Endothelial cell of umbilical vein (primary cell): ENCODE data around the gene STAT4. TPM values are rescaled to one million over a fixed set of nuclear protein-coding genes. Genes with fewer than 3 reads are reported as not detected.

Experiments
- BruUV-seq: library from RNA; stranded (reverse); fragments of 400-500 nt; replicated peaks from 2 replicates; lab custom pipeline; 2021; lab: Mats Ljungman, UMichigan
- CTCF ChIA-PET: fragments of 300-600, 350-600 bp; sonication (Branson Sonifier 250); formaldehyde crosslinking; loops from one replicate; lab custom pipeline; 2021; ENCODE audit warnings: antibody characterized with exemption, inconsistent platforms; lab: Charles Lee
- POLR2A ChIA-PET: fragments of 300-600, 350-600 bp; sonication (Branson Sonifier 250); formaldehyde crosslinking; loops from one replicate; lab custom pipeline; 2021; ENCODE audit warnings: antibody characterized with exemption, inconsistent platforms; lab: Charles Lee
- DNase-seq: peaks from one replicate; pipeline ENCODE4 v3.0.0-alpha.2; 2011; ENCODE audit warnings: low read depth, low spot score
- FAIRE-seq: peaks from 2 replicates; lab custom pipeline; 2011; peaks lifted over from hg19 to GRCh38; lab: Jason Lieb, UNC
- H2AFZ ChIP-seq: 2 replicates; pipeline ENCODE4 v1.6.0; 2012; ENCODE audit warnings: low read depth, low read length, control low read depth, inconsistent platforms
- H3K27ac ChIP-seq: 2 replicates; pipeline ENCODE4 v1.5.1; 2011; ENCODE audit warnings: low read depth, mild to moderate bottlenecking, control low read depth, low read length, moderate library complexity; ENCODE audit not compliant: insufficient read depth
- H3K27me3 ChIP-seq, 2 experiments: 2 replicates each; pipeline versions ENCODE4 v1.6.0 to v1.6.1; 2011; ENCODE audit warnings: low read length in 2 of 2, mixed read lengths in 1 of 2; ENCODE audit not compliant: control insufficient read depth in 2 of 2, insufficient read depth in 2 of 2
- H3K36me3 ChIP-seq, 2 experiments: 2 replicates in 1 of 2; 3 replicates in 1 of 2; pipeline ENCODE4 v1.5.1; 2011; ENCODE audit warnings: low read length in 2 of 2, mild to moderate bottlenecking in 1 of 2, moderate library complexity in 1 of 2; ENCODE audit not compliant: control insufficient read depth in 2 of 2, insufficient read depth in 2 of 2; ENCODE audit errors: extremely low read depth in 1 of 2
- H3K4me1 ChIP-seq: 3 replicates; pipeline ENCODE4 v1.5.1; 2011; ENCODE audit warnings: mild to moderate bottlenecking, low read length; ENCODE audit not compliant: control insufficient read depth, insufficient read depth; ENCODE audit errors: extremely low read depth
- H3K4me2 ChIP-seq: 2 replicates; pipeline ENCODE4 v1.6.1; 2011; ENCODE audit warnings: low read length, control low read depth, mixed read lengths; ENCODE audit not compliant: insufficient read depth
- H3K4me3 ChIP-seq, 3 experiments: fragments of 200-600 bp in 1 of 3; sonication (generic), shearing (Covaris generic) in 1 of 3; replicated peaks in 1 of 3; 2 replicates each; pipeline ENCODE4 v1.5.1; 2011 to 2016; ENCODE audit warnings: control low read depth in 3 of 3, low read length in 3 of 3, mild to moderate bottlenecking in 2 of 3, inconsistent platforms in 1 of 3, low read depth in 1 of 3, moderate library complexity in 1 of 3; ENCODE audit not compliant: insufficient read depth in 1 of 3
- H3K79me2 ChIP-seq: 2 replicates; pipeline ENCODE4 v1.6.0; 2012; ENCODE audit warnings: low read length, inconsistent platforms; ENCODE audit not compliant: control insufficient read depth, insufficient read depth
- H3K9ac ChIP-seq: replicated peaks from 2 replicates; pipeline ENCODE3; 2011; ENCODE audit warnings: low read length, control low read depth; ENCODE audit not compliant: insufficient read depth; ENCODE audit errors: extremely low read depth
- H3K9me1 ChIP-seq: replicated peaks from 3 replicates; pipeline ENCODE4 v1.6.0; 2011; ENCODE audit warnings: mild to moderate bottlenecking, low read length; ENCODE audit not compliant: control insufficient read depth, insufficient read depth; ENCODE audit errors: extremely low read depth
- H3K9me3 ChIP-seq: replicated peaks from 2 replicates; pipeline ENCODE4 v1.5.1; 2012; ENCODE audit warnings: low read length, inconsistent platforms; ENCODE audit not compliant: control insufficient read depth, insufficient read depth
- H4K20me1 ChIP-seq: replicated peaks from 2 replicates; pipeline ENCODE3; 2011; ENCODE audit warnings: mild to moderate bottlenecking, low read length; ENCODE audit not compliant: control insufficient read depth, insufficient read depth; ENCODE audit errors: extremely low read depth
- EZH2 ChIP-seq: IDR thresholded peaks from 2 replicates; pipeline ENCODE4 v1.6.1; 2012; ENCODE audit warnings: borderline replicate concordance, low read depth, mild to moderate bottlenecking, moderate library complexity, low read length, inconsistent platforms; ENCODE audit not compliant: severe bottlenecking
- MAX ChIP-seq: IDR thresholded peaks from 2 replicates; pipeline ENCODE4 v1.6.1; 2011; ENCODE audit not compliant: insufficient read depth, insufficient read length
- POLR2AphosphoS5 ChIP-seq: IDR thresholded peaks from 2 replicates; pipeline ENCODE4 v1.6.1; 2012; ENCODE audit warnings: low read depth, mild to moderate bottlenecking, control low read depth, low read length, moderate library complexity; ENCODE audit not compliant: insufficient read depth
- dilution Hi-C: fragments of 300-500 bp; cut with MboI; formaldehyde crosslinking; loops from one replicate; pipeline ENCODE4 v1.15.0; 2019; ENCODE audit warnings: low sequenced_read_pairs; ENCODE audit not compliant: extremely low pct_ligation_motif_present
- intact Hi-C: fragments of 100-400 bp; cut with micrococcal nuclease; formaldehyde crosslinking; loops from one replicate; pipeline ENCODE4 v1.10.0; 2022
- polyA plus RNA-seq, 4 experiments: library from polyadenylated mRNA; depleted of rRNA in 3 of 4; stranded (reverse) in 3 of 4; unstranded in 1 of 4; fragments of >200 nt; gene quantifications; 2 replicates each; pipeline versions ENCODE4 v1.2.1 to v1.2.3, GENCODE V29; 2011 to 2012; ENCODE audit warnings: missing spikeins in 1 of 4
- total RNA-seq: library from RNA; stranded (reverse); gene quantifications from 2 replicates; pipeline ENCODE4 v1.2.3, GENCODE V29; 2021
- TF ChIP-seq, protein P1 (sequence below), 2 donors: IDR thresholded peaks; 1 replicate in 1 of 2; 2 replicates in 1 of 2; pipeline ENCODE4 v1.5.1; 2011; ENCODE audit warnings: low read length in 2 of 2, mild to moderate bottlenecking in 2 of 2, moderate library complexity in 2 of 2, control low read depth in 1 of 2, inconsistent platforms in 1 of 2, low read depth in 1 of 2; ENCODE audit not compliant: insufficient read depth in 1 of 2; ENCODE audit errors: extremely low read depth in 1 of 2

The STAT4 gene
- total and polyA plus RNA-seq, 2 donors (not counting 3 experiments of a cell fraction or from before 2014, with no cell fraction given), result 0.46 to 1.2 TPM

- POLR2A ChIA-PET, result no interaction called here
- BruUV-seq, result no TSS peak
- intact Hi-C loops (no loop called here), dilution Hi-C loops (no loop called here)
- no peaks in the 10 kb centered on the region for H3K36me3 ChIP-seq
- CTCF ChIA-PET, result no interaction called here
- peaks cover 17% of the 10 kb centered on the region for H3K4me1 ChIP-seq
- no peak for TF ChIP-seq EZH2
- TF ChIP-seq, protein P1, sequence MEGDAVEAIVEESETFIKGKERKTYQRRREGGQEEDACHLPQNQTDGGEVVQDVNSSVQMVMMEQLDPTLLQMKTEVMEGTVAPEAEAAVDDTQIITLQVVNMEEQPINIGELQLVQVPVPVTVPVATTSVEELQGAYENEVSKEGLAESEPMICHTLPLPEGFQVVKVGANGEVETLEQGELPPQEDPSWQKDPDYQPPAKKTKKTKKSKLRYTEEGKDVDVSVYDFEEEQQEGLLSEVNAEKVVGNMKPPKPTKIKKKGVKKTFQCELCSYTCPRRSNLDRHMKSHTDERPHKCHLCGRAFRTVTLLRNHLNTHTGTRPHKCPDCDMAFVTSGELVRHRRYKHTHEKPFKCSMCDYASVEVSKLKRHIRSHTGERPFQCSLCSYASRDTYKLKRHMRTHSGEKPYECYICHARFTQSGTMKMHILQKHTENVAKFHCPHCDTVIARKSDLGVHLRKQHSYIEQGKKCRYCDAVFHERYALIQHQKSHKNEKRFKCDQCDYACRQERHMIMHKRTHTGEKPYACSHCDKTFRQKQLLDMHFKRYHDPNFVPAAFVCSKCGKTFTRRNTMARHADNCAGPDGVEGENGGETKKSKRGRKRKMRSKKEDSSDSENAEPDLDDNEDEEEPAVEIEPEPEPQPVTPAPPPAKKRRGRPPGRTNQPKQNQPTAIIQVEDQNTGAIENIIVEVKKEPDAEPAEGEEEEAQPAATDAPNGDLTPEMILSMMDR (IDR thresholded peaks at IDR 0.05; ENCODE audit: extremely low read depth in 1 of 2, insufficient read depth in 1 of 2, low read depth in 1 of 2, low read length in 2 of 2), result no peak
- TF ChIP-seq POLR2AphosphoS5, result no peak
- H3K9me3 ChIP-seq, result no peaks in the 10 kb centered on the region
- no peak overlapping the region for H3K27ac ChIP-seq
- H2AFZ ChIP-seq, result no peak overlapping the region
- H3K79me2 ChIP-seq, result peaks cover 6% of the 10 kb centered on the region
- H3K9ac ChIP-seq, result no peak overlapping the region
- H4K20me1 ChIP-seq, result no peaks in the 10 kb centered on the region
- FAIRE-seq, result no peak
- no peak for DNase-seq
- H3K4me3 ChIP-seq, result no peak overlapping the region
- no peak overlapping the region for H3K4me2 ChIP-seq
- no peaks in the 10 kb centered on the region for H3K9me1 ChIP-seq
- no peaks in the 10 kb centered on the region for H3K27me3 ChIP-seq
Measured at GRCh38 chr2:191018048-191018447, 132.7 kb downstream of the STAT4 start.

DNA sequence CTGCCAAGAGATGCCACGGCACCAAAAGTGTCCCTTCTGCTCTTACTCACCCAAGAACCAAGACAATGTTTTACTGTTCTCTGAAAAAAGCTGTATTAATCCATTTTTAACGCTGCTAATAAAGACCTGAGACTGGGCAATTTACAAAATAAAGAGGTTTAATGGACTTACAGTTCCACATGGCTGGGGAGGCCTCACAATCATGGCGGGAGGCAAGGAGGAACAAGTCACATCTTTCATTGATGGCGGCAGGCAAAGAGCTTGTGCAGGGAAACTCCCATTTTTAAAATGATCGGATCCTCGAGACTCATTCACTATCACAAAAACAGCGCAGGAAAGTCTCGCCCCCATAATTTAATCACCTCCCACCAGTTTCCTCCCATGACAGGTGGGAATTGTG is 135.0 kb downstream of the STAT4 start:
- TF ChIP-seq, protein P1 (IDR thresholded peaks at IDR 0.05; ENCODE audit: extremely low read depth in 1 of 2, insufficient read depth in 1 of 2, low read depth in 1 of 2, low read length in 2 of 2), result no peak
- no peak for TF ChIP-seq MAX
- Histone ChIP-seq H3K4me3 (no peak overlapping the region), H3K4me2 (no peak overlapping the region), H3K36me3 (no peaks in the 10 kb centered on the region), H3K9me1 (no peaks in the 10 kb centered on the region), H3K9me3 (no peaks in the 10 kb centered on the region), H3K79me2 (peaks cover 20% of the 10 kb centered on the region), H3K9ac (no peak overlapping the region), H2AFZ (no peak overlapping the region), H3K4me1 (peaks cover 18% of the 10 kb centered on the region), H4K20me1 (no peaks in the 10 kb centered on the region), H3K27ac (no peak overlapping the region), H3K27me3 (no peaks in the 10 kb centered on the region)
- CTCF ChIA-PET, result no interaction called here
- FAIRE-seq, result no peak
- DNase-seq, result no peak
- dilution Hi-C loops (no loop called here), intact Hi-C loops (no loop called here)
- BruUV-seq, result no TSS peak
- POLR2A ChIA-PET, result no interaction called here
